HUES6 (cell line): ENCODE measurements around the gene NTRK3.
"Not testable (repeated sequence)": the region's sequence is repeated elsewhere in the genome, so short reads cannot be mapped to it uniquely, and the experiment has no call there.

ENCODE experiments used
- H3K27ac ChIP-seq: 2 replicates; pipeline ENCODE4 v1.7.0; 2013; ENCODE audit warnings: low read depth, mild to moderate bottlenecking, low read length, inconsistent platforms
- H3K27me3 ChIP-seq: 2 replicates; pipeline ENCODE4 v1.6.1; 2013; ENCODE audit warnings: low read length; ENCODE audit not compliant: control insufficient read depth, insufficient read depth
- H3K36me3 ChIP-seq: 2 replicates; pipeline ENCODE4 v1.6.1; 2013; ENCODE audit warnings: low read length; ENCODE audit not compliant: control insufficient read depth, insufficient read depth
- H3K4me1 ChIP-seq: 2 replicates; pipeline ENCODE4 v1.6.1; 2013; ENCODE audit warnings: low read length; ENCODE audit not compliant: control insufficient read depth, insufficient read depth
- H3K4me3 ChIP-seq: 2 replicates; pipeline ENCODE4 v1.5.1; 2013; ENCODE audit warnings: low read depth, low read length
- H3K9ac ChIP-seq: one replicate; pipeline ENCODE4 v1.6.1; 2013; ENCODE audit warnings: mild to moderate bottlenecking, low read length
- H3K9me3 ChIP-seq: 2 replicates; pipeline ENCODE4 v1.6.1; 2013; ENCODE audit warnings: low read depth, low read length; ENCODE audit not compliant: control insufficient read depth, insufficient read depth

The NTRK3 gene

GRCh38 chr15:87860743-87861142 lies 395.8 kb downstream of the NTRK3 start:
- Histone ChIP-seq H3K9ac (no peak overlapping the region), H3K4me1 (no peaks in the 10 kb centered on the region), H3K36me3 (no peaks in the 10 kb centered on the region), H3K27ac (no peak overlapping the region), H3K27me3 (peaks cover 96% of the 10 kb centered on the region), H3K9me3 (no peaks in the 10 kb centered on the region), H3K4me3 (no peak overlapping the region)

GRCh38 chr15:87858651-87859050 lies 397.9 kb downstream of the NTRK3 start:
- peaks cover 89% of the 10 kb centered on the region for H3K27me3 ChIP-seq
- no peak overlapping the region for H3K9ac ChIP-seq
- no peak overlapping the region for H3K27ac ChIP-seq
- no peak overlapping the region for H3K4me3 ChIP-seq
- H3K36me3 ChIP-seq: no peaks in the 10 kb centered on the region
- H3K4me1 ChIP-seq: no peaks in the 10 kb centered on the region
- H3K9me3 ChIP-seq: no peaks in the 10 kb centered on the region

DNA sequence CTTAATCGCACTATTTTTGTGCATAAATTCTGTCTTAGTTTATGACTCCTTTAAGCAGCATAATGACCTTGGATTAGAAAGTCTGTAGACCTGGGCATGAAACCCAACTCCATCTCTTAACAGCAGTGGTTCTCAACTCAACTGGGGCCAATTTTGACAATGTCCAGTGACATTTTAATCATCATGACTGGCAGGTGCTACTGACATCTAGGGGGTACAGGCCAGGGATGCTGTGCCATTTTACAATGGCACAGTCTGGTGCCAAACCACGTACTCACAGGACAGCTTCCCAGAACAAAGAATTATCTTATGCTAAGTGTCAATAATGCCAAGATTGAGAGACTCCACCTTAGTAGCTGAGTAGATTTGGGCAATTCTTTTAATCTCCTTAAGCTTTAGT lies 405.0 kb downstream of the NTRK3 start:
- H3K27ac ChIP-seq: no peak overlapping the region
- no peaks in the 10 kb centered on the region for H3K36me3 ChIP-seq
- no peaks in the 10 kb centered on the region for H3K4me1 ChIP-seq
- peaks cover 41% of the 10 kb centered on the region for H3K27me3 ChIP-seq
- no peak overlapping the region for H3K4me3 ChIP-seq
- H3K9ac ChIP-seq: no peak overlapping the region
- H3K9me3 ChIP-seq: no peaks in the 10 kb centered on the region

- Histone ChIP-seq H3K36me3 (no peaks in the 10 kb centered on the region), H3K4me3 (no peak overlapping the region), H3K9me3 (no peaks in the 10 kb centered on the region), H3K4me1 (no peaks in the 10 kb centered on the region), H3K9ac (no peak overlapping the region), H3K27ac (no peak overlapping the region), H3K27me3 (peaks cover 39% of the 10 kb centered on the region)
Observed at GRCh38 chr15:87850916-87851315, 405.6 kb downstream of the NTRK3 start.

- Histone ChIP-seq H3K9ac (no peak overlapping the region), H3K27ac (no peak overlapping the region), H3K4me1 (no peaks in the 10 kb centered on the region), H3K9me3 (no peaks in the 10 kb centered on the region), H3K27me3 (peaks cover 34% of the 10 kb centered on the region; the same call in 1 of the 2 replicates), H3K4me3 (no peak overlapping the region), H3K36me3 (no peaks in the 10 kb centered on the region)
Observed at GRCh38 chr15:87849181-87849580, 407.4 kb downstream of the NTRK3 start.

- H3K27me3 ChIP-seq: peaks cover 45% of the 10 kb centered on the region; the same call in 1 of the 2 replicates
- no peak overlapping the region for H3K4me3 ChIP-seq
- no peak overlapping the region for H3K27ac ChIP-seq
- no peaks in the 10 kb centered on the region for H3K4me1 ChIP-seq
- no peak overlapping the region for H3K9ac ChIP-seq
- H3K36me3 ChIP-seq: no peaks in the 10 kb centered on the region
- H3K9me3 ChIP-seq: no peaks in the 10 kb centered on the region
Observed at GRCh38 chr15:87848012-87848411, 408.5 kb downstream of the NTRK3 start.

- Histone ChIP-seq H3K4me3 (no peak overlapping the region), H3K9ac (no peak overlapping the region), H3K4me1 (no peaks in the 10 kb centered on the region), H3K27me3 (peaks cover 45% of the 10 kb centered on the region; the same call in 1 of the 2 replicates), H3K9me3 (no peaks in the 10 kb centered on the region), H3K36me3 (no peaks in the 10 kb centered on the region), H3K27ac (no peak overlapping the region)
Observed at GRCh38 chr15:87846746-87847145, 409.8 kb downstream of the NTRK3 start.

DNA sequence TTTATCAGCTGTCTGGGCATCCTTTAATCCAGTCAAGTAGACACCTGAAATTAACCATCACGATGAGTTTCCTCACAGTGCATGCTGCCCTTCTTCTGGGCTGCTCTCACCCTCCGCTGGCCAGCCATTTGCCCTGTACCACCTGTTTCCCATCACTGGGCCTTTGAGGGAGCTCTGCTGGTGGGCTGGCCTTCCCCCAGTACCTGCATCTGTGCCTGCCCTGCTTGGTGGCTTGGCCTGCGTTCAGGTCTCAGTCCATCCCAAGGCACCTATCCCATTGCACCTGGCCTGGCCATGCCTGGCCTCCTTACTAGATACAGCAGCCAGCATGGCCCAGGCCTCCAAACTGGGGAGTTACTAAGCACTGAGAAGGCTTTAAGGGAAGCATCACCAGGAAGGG lies 413.2 kb downstream of the NTRK3 start:
- H3K36me3 ChIP-seq: no peaks in the 10 kb centered on the region
- H3K4me1 ChIP-seq: no peaks in the 10 kb centered on the region
- H3K27me3 ChIP-seq: peaks cover 40% of the 10 kb centered on the region; the same call in 1 of the 2 replicates
- H3K27ac ChIP-seq: no peak overlapping the region
- H3K9me3 ChIP-seq: no peaks in the 10 kb centered on the region
- H3K9ac ChIP-seq: no peak overlapping the region
- H3K4me3 ChIP-seq: no peak overlapping the region

- Histone ChIP-seq H3K27ac (no peak overlapping the region), H3K27me3 (peaks cover 40% of the 10 kb centered on the region; the same call in 1 of the 2 replicates), H3K4me1 (no peaks in the 10 kb centered on the region), H3K9me3 (peaks cover 4% of the 10 kb centered on the region), H3K4me3 (no peak overlapping the region), H3K36me3 (no peaks in the 10 kb centered on the region), H3K9ac (no peak overlapping the region)
Observed at GRCh38 chr15:87841426-87841998, 415.0 kb downstream of the NTRK3 start.

DNA sequence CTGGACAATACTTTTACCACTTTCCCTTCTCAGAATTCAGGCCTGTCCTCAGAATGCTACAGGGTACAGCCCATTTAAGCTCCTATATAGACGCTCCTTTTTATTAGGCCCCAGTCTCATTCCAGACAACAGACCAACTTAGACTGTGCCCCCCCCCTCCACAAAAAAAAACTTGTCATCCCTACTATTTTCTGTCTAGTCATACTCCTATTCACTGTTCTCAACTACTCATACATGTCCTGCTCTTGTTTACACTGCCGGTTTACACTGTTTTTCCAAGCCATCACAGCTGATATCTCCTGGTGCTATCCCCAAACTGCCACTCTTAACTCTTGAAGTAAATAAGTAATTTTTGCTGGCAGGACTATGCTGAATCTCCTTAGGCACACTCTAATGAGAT lies 420.7 kb downstream of the NTRK3 start:
- not testable (repeated sequence) for H3K4me1 ChIP-seq, H3K9me3 ChIP-seq, H3K27ac ChIP-seq, H3K4me3 ChIP-seq, H3K36me3 ChIP-seq, H3K9ac ChIP-seq
- peaks cover 19% of the 10 kb centered on the region; the same call in 1 of the 2 replicates for H3K27me3 ChIP-seq

- not testable (repeated sequence) for H3K9ac ChIP-seq, H3K9me3 ChIP-seq, H3K4me3 ChIP-seq, H3K4me1 ChIP-seq, H3K27ac ChIP-seq, H3K36me3 ChIP-seq
- H3K27me3 ChIP-seq: peaks cover 38% of the 10 kb centered on the region
Observed at GRCh38 chr15:87833333-87833732, 423.2 kb downstream of the NTRK3 start.
